Measurements from ENCODE around the gene ZNF793. TPM values are rescaled to one million over a fixed set of nuclear protein-coding genes. Genes with fewer than 3 reads are reported as not detected.
A peak's percentile ranks its signal among the peaks of the same experiment; 100 is the strongest.

ZNF793 gene
- total and polyA plus RNA-seq, 9 of the 15 experiments (the other 6 are each of a cell fraction or from before 2014, with no cell fraction given), result 0.02 to 0.04 (median 0.03) TPM; not detected in 6

DNA sequence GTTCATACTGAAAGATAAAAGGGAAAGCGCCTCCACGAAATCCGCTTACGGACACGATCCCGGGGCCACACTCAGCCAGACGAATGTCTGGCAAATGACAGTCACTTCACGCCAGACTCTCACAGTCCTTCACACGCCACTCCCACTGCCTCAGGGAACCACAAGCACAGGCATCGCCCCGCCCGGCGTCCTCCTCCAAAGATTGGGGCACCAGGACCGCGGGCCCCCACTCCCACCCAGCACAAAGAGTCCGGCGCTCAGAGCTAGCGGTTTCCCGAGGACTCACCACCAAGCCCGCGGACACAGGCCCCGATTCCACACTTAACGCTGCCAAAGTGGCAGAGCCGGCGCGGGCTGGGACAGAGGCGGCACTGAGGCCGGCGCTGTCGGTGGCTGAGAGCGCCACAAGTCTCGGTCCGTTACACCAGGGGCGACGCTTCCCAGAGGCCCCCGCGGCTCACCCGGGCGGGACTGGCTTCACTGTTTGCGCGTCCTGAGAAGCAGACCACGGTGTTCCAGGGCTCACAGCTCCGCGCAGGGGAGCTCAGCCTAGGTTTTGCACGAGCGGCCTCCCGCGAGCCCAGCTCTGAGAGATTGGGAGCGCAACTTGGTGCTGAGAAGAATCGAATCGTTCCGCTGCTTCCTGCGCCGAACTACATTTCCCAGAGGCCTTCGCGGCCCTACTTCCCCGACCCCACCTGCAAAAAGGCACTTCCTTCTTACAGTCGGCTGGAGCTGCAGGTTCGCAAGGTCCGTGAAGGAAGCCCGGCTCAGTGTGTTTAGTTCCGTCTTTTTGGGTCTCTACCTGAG is 39.7 kb upstream of the ZNF793 start, which contains the start of gene ZNF569 (continued):
- no peak for TF ChIP-seq FIP1L1 (IDR thresholded peaks at IDR 0.05; ENCODE audit: low read depth, low read length, poor library complexity, severe bottlenecking)
- no peak for TF ChIP-seq XRCC3 (IDR thresholded peaks at IDR 0.05)
- TF ChIP-seq NRF1 (conservative IDR thresholded peaks at IDR 0.05 in 1 of 2, IDR thresholded peaks at IDR 0.05 in 1 of 2), result peak; percentile 58 to 65
- TF ChIP-seq MYNN (IDR thresholded peaks at IDR 0.05), result no peak
- TF ChIP-seq MYNN (CRISPR knock-in tag; IDR thresholded peaks at IDR 0.05), result no peak
- TF ChIP-seq, protein P1, sequence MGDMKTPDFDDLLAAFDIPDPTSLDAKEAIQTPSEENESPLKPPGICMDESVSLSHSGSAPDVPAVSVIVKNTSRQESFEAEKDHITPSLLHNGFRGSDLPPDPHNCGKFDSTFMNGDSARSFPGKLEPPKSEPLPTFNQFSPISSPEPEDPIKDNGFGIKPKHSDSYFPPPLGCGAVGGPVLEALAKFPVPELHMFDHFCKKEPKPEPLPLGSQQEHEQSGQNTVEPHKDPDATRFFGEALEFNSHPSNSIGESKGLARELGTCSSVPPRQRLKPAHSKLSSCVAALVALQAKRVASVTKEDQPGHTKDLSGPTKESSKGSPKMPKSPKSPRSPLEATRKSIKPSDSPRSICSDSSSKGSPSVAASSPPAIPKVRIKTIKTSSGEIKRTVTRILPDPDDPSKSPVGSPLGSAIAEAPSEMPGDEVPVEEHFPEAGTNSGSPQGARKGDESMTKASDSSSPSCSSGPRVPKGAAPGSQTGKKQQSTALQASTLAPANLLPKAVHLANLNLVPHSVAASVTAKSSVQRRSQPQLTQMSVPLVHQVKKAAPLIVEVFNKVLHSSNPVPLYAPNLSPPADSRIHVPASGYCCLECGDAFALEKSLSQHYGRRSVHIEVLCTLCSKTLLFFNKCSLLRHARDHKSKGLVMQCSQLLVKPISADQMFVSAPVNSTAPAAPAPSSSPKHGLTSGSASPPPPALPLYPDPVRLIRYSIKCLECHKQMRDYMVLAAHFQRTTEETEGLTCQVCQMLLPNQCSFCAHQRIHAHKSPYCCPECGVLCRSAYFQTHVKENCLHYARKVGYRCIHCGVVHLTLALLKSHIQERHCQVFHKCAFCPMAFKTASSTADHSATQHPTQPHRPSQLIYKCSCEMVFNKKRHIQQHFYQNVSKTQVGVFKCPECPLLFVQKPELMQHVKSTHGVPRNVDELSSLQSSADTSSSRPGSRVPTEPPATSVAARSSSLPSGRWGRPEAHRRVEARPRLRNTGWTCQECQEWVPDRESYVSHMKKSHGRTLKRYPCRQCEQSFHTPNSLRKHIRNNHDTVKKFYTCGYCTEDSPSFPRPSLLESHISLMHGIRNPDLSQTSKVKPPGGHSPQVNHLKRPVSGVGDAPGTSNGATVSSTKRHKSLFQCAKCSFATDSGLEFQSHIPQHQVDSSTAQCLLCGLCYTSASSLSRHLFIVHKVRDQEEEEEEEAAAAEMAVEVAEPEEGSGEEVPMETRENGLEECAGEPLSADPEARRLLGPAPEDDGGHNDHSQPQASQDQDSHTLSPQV (IDR thresholded peaks at IDR 0.05), result no peak
- no peak for TF ChIP-seq RFX1 (IDR thresholded peaks at IDR 0.05)
- TF ChIP-seq, protein P2, sequence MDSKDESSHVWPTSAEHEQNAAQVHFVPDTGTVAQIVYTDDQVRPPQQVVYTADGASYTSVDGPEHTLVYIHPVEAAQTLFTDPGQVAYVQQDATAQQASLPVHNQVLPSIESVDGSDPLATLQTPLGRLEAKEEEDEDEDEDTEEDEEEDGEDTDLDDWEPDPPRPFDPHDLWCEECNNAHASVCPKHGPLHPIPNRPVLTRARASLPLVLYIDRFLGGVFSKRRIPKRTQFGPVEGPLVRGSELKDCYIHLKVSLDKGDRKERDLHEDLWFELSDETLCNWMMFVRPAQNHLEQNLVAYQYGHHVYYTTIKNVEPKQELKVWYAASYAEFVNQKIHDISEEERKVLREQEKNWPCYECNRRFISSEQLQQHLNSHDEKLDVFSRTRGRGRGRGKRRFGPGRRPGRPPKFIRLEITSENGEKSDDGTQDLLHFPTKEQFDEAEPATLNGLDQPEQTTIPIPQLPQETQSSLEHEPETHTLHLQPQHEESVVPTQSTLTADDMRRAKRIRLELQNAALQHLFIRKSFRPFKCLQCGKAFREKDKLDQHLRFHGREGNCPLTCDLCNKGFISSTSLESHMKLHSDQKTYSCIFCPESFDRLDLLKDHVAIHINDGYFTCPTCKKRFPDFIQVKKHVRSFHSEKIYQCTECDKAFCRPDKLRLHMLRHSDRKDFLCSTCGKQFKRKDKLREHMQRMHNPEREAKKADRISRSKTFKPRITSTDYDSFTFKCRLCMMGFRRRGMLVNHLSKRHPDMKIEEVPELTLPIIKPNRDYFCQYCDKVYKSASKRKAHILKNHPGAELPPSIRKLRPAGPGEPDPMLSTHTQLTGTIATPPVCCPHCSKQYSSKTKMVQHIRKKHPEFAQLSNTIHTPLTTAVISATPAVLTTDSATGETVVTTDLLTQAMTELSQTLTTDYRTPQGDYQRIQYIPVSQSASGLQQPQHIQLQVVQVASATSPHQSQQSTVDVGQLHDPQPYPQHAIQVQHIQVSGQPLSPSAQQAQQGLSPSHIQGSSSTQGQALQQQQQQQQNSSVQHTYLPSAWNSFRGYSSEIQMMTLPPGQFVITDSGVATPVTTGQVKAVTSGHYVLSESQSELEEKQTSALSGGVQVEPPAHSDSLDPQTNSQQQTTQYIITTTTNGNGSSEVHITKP (IDR thresholded peaks at IDR 0.05; ENCODE audit: partially characterized antibody), result no peak

Measured in K562 (cell line).